NCI-H2029 (cell line): Measurements from ENCODE around the gene FBXO5.

ENCODE experiments used
- DNase-seq: peaks from one replicate; lab custom pipeline; 2025; lab: John Stamatoyannopoulos, UW

Gene FBXO5

GRCh38 chr6:152950240-152950639, 32.6 kb downstream of the FBXO5 start:
- no peak for DNase-seq

- no peak for DNase-seq
Measured at GRCh38 chr6:152948150-152948768, 34.6 kb downstream of the FBXO5 start.

- DNase-seq: no peak
Measured at GRCh38 chr6:152946995-152947394, 35.8 kb downstream of the FBXO5 start.

- DNase-seq: no peak
Measured at GRCh38 chr6:152946484-152946883, 36.4 kb downstream of the FBXO5 start.

- DNase-seq: no peak
Measured at GRCh38 chr6:152943260-152943897, 39.5 kb downstream of the FBXO5 start.

GRCh38 chr6:152942319-152942869, 40.4 kb downstream of the FBXO5 start:
- DNase-seq: no peak

- DNase-seq: no peak
Measured at GRCh38 chr6:152941746-152942145, 41.1 kb downstream of the FBXO5 start.

- no peak for DNase-seq
Measured at GRCh38 chr6:152932865-152933264, 50.0 kb downstream of the FBXO5 start.

GRCh38 chr6:152922706-152923105, 60.1 kb downstream of the FBXO5 start:
- DNase-seq: no peak
